Activated CD4-positive, alpha-beta T cell treated with anti-CD3 and anti-CD28 coated beads for 1 hour (primary cell): ENCODE measurements around the gene PHC2.

ENCODE experiments used
- DNase-seq: peaks from one replicate; pipeline ENCODE4 v3.0.0-alpha.2; 2020

Gene PHC2, protein sequence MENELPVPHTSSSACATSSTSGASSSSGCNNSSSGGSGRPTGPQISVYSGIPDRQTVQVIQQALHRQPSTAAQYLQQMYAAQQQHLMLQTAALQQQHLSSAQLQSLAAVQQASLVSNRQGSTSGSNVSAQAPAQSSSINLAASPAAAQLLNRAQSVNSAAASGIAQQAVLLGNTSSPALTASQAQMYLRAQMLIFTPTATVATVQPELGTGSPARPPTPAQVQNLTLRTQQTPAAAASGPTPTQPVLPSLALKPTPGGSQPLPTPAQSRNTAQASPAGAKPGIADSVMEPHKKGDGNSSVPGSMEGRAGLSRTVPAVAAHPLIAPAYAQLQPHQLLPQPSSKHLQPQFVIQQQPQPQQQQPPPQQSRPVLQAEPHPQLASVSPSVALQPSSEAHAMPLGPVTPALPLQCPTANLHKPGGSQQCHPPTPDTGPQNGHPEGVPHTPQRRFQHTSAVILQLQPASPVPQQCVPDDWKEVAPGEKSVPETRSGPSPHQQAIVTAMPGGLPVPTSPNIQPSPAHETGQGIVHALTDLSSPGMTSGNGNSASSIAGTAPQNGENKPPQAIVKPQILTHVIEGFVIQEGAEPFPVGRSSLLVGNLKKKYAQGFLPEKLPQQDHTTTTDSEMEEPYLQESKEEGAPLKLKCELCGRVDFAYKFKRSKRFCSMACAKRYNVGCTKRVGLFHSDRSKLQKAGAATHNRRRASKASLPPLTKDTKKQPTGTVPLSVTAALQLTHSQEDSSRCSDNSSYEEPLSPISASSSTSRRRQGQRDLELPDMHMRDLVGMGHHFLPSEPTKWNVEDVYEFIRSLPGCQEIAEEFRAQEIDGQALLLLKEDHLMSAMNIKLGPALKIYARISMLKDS

DNA sequence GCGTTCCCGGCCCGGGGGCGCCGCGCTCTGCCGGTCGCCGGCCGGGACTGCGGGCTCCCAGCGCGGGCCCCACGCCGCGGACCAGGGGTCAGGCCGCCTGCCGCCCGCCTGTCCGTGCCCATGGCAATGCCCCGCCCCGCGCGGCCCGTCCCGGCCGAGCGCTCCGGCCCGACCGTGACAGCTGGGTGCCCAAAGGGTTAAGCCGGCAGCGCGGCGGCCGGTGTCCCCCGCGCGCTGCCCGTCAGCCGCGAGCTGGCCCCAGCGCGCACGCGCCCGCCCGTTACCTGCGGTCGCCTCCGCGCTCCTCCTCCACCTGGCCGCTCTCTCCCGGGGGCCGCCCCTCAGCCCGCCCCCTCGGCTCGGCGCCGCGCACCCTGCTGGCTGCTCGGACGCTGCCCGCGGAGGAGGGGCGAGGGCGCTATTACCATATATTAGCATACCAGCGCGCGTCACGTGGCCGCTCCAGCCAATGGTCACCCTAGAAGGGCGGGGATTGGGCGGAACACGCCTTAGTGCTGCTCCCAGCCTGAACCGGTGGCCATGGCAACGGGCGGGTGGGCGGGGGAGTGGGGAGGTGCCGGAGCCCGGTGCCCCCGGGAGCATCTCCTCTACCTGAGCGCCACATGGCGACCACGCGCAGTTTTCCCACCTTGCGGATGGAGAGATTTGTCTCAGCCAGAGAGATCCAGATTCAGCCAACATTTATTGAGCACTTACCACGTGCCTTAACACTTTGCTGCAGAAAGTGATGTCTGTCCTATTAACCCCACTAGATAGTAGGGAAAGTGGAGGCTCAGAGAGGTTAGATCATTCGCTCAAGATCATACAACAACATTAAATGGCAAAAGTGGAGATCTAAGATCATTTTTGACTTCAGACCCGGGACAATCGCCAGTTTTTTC is at the start of gene PHC2:
TSS of gene PHC2 (minus strand) at position 404 of the 902 bp plus-strand sequence. CDS start 55,556 bp downstream, outside the sequence.
- DNase-seq: peak; percentile 85

DNA sequence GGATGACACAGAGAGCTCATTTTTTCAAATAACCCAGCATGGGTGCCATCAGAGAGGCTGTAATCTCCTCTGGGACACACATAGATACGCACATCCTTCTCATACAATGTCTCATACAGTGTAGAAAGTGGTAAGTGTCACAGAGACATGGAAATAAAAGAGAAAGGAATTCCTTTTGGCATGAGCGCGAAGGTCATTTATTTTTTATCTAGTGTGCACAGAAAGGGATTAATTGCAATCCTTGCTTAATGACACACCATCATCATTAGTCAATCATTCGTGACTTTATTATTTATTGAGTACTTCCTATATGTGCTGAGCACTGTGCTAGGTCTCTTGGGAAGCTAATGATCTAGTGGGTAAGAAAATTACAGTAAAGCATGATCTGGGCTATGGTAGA is 46.6 kb upstream of the PHC2 start:
- no peak for DNase-seq

DNA sequence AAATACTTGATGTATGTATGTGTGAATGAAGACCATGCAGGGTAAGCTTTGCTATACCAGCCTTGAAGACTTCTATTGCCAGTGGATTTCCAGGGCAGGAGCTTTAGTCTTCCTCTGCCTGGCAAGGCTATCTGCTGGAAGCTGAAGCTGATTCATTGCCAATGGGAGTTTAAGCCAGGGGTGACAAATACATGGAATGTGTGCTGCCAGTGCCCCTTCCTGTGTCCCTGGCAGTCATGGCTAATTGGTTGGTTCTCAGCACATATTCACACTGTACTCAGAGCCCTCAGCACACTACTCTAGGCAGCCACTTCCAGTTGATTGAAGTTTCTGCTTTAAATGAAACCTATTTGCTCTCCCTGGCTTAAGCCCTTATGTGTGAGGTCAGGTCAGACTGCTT is 43.0 kb upstream of the PHC2 start:
- DNase-seq: no peak

DNA sequence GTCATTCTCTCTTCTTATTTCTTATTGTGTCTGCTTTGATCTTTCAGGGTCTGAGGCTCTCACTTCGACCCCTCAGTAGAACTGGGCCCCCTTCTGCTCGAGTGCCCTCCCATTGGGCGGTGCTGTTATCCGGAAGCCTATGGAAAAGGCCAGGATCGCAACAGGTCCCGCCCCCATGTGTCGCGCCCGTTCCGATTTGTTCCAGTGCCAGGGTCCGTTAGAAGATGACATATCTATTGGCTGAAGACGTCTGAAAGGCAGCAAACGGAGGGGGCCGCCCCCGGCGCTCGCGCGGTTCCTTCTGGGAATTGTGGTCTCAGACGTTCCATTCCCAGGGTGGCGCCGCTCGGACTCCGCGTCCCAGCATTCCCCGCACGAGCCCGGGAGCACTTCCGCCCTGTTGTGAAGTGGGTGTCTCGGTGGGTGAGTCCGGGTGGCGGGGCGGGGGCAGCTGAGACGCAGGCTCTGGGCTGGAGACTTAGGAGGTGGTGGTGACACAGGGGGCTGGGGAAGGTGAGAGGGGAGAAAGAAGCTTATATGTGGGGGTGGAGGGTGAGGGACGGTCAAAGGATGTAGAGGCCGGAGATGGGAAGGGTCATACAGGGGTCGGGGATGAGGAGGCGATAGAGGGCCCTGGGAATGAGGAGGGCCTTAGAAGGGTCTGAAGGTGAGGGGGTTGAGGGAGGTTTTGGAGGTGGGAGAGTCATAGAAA is 41.5 kb upstream of the PHC2 start, which contains the start of gene ZSCAN20:
TSS of gene ZSCAN20 (plus strand) at position 377 of the 712 bp plus-strand sequence. CDS start 6,644 bp downstream, outside the sequence.
- DNase-seq: peak; percentile 76

DNA sequence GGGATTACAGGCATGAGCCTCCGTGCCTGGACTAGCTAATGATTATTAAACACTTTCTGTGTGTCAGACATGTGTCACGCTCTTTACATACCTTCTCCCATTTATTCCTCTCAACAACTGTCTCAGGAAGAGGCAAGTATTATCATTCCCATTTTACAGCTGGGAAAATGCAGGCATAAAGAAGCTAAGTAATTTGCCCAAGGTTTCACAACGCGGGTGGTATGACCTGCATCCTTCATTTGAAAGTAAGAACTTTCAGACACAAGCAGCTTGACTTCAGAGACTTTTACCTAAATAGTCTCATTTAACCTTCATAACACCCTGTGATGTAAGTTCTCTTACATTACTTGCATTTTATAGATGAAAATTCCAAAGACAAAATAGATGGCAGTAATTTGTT is 40.5 kb upstream of the PHC2 start:
- DNase-seq: no peak

DNA sequence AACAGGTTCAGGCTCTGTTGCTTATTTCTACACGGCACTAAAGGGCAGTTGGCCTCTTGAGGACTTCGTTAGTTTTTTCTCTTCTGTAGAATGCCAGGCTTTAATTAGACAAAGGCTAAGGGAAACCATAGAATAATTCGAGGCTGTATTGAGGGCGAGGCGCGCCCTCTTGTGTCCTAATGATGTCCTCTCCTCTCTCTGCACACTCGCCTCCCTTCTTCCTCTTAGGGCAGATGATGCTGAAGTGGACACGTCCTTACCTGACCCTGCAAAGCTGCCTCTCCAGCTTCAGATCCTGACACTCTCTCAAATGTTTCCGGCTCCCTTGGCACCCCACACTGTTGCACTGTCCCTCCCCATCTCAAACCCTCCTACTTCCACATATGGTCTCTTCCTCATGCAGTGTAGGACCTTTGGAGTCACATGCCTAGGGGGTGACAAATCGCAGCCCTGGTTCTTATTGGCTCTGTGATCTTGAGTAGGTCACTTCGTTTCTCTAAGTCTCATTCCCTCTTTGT is 39.7 kb upstream of the PHC2 start:
- peak; percentile 32 for DNase-seq

DNA sequence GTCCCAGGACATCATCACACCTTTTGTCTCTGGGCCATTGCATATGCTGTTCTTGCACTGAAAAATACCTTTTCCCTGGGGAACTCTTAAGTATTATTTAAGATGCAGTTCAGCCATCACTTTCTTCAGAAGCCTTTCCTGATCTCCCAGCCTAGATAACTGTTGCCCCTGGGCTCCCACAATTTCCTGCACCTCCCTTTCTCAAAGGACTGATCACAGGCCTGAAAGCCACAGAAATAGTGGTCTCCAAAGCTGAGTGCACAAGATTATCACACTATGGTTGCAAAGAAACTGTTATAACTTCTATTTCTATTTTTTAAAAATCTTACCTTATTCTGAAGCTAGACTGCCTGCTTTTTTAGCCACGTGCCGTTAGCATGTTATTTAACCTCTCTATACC is 38.8 kb upstream of the PHC2 start:
- no peak for DNase-seq

DNA sequence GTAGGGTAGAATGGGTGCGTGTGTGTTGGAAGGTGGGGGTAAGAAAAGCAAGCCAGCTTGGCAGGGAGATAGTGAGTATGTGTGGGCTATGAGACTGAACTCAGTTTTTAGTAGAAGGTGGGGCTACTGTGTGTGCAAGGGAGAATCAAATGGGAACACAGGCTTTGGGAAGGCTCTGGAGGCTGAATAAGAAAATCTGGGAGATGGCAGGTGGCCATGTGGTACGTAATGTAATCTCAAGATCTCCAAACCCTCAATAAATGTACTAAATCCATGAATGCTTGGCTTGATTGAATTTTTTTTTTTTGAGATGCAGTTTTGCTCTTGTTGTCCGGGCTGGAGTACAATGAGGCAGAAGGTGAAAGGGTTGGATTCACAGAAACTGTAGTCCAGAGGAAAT is 38.1 kb upstream of the PHC2 start:
- DNase-seq: no peak

DNA sequence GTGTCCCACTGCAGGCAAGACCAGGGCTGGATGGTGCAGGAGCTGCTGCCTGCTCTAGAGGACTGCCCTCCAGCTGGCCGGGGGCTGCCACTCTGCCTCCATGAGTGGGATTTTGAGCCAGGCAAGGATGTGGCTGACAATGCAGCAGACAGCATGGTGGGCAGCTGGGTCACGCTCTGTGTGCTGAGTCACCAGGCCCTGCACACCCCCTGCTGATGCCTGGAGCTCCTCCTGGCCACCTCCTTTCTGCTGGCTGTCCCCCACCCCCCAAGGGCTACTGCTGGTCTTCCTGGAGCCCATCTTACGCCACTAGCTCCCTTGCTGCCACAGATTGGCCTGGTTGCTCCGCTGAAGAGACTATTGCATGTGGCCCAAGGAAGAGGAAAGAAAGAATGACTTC is 37.6 kb upstream of the PHC2 start:
- DNase-seq: no peak

DNA sequence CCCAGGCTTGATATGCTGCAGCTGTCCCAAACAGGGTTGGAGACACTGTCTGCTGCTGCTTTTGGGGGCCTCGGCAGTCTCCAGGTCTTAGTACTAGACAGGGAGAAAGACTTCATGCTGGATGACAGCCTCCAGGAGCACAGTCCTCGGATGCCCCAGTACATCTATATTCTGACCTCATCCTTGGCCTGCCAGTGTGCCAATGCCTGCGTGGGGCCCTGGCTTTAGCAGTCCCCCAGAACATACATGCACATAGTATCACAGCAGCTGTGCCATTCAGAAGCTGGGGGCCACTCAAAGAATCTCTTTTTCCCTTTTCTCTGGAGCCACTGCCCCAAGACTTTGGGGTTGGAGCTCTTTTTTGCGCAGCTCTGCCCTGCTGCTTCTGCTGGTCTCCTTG is 37.1 kb upstream of the PHC2 start:
- DNase-seq: no peak

DNA sequence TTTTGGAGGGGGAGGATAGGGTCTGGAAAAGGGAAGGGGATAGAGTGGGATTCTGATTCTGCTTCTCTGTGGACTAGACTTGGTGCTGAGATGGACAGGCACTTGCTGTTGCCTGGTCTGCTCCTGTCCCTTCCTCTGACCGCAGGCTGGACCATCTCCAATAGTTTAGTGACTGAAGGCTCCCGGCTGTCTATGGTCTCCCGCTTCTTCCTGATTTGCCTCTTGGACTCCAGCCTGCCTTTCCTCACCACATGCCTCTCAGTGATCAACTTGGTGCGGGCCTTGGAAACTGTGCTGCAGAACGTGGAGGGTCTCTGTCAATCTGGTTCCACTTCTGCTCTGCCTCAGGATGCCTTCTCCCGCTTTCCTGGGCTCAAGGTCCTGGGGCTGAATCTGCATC is 35.3 kb upstream of the PHC2 start:
- DNase-seq: no peak

DNA sequence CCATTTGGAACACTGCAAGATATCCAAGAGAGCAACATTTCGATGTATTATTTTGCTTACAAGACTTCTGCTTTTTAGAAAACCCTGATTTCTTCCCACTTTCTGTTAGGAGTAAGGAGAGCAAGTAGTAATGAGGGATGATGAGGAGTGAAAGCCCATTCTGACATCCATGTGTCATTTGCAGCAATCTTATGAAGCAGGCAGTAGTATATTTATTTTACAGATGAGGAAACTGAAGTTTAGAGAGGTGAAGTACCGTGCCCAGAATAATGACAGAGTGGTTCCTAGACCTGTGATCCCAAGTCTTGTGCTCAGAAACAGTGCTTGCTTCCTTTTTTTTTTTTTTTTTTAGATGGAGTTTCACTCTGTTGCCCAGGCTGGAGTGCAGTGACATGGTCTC is 34.4 kb upstream of the PHC2 start:
- DNase-seq: no peak

DNA sequence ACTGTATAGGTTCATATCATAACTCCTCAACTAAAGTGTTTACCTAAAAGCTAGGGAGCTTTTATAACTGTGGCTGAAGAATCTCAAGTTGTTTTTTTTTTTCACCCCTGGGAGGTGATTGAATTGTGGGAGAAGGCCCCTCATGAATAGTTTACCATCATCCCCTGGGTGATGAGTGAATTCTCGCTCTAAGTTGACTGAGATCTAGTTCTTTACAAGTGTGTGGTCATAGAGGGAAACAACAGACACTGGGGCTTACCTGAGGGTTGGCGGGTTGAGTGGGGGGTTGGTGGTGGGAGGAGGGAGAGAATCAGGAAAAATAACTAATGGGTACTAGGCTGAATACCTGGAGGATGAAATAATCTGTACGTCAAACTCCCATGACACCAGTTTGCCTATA is 33.7 kb upstream of the PHC2 start:
- no peak for DNase-seq

DNA sequence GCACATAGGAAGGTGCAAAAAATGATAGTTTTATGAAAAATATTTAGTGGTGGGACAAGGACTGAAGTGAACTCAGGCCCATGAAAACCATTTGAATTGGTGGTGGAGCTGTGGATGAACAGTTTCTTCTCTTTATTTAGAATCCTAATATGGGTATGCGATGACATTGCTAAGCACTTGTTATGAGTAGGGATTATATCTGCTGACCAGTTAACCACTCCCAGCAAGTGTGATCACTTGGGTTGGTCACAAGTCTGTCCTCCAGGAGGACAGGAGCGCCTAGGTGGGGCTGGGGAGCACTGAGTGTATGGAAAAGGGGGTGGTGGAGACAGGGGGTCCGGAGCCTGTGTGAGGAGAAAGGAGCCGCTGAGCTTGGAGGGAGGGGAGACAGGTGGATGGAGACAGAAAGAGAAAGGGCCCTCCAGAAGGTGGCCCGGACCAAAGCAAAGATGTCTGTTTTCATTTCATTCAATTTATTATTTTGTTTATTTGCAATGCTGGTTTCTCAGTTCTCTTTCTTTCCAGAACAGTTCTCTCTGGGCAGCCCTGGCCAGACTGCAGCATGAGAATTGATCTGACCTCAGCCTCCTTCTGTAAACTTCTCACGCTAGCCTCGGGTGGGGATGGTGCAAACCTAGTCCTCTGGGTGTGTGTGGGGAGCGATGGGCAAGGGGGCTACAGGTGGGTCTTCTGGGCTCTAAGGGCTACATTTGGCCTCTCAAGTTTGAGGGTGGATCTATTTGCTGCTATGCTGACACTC is 31.7 kb upstream of the PHC2 start:
- no peak for DNase-seq

DNA sequence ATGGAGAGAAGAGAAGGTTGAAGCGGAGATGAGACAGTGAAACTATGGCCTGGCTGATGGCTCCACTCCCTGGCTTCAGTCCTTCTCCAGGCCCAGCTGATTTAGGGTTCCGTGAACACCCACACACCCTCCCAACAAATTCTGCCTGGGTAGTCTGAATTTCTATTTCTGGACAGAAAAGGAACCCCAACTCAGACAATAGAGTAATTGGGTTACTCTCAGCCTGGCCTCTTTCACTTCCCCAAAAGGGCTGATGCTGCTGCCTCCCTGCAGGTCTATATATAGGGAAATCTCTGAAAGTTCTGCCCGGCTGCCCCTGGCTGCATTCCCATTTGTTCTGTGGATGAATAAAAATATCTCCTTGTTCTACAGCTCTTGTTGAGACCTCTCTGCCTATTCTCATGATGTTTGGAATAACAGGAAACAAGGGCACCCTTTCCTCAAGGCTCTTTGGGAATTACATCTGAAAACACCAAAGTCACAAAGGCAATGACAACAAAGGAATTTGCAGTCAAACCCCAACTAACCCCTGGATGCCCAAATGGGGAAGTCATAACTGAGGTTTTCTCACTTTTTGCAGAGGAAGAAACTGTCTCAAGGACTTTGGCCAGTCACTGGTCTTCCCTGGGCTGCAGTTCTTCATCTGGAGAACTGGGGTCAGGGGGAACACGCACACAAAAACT is 30.2 kb upstream of the PHC2 start:
- DNase-seq: no peak

DNA sequence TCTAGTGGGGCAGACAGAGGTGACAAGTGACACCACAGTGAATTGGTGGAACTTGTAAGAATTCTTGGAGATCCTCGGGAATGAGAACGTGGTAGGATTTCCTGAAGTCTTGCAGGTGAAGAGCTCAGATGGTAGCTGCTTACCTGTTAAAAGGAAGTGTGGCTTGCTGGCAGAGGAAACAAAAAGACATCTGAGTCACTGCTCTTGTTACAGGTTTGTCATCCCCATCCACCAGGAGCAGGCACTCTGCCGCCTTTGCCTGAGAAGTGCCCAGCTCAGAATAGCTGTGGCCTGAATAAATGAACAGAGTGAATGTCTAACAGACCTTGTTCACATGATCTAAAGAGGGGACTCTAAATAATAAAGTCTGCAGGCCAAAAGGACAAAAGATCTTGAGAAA is 29.2 kb upstream of the PHC2 start:
- DNase-seq: no peak

DNA sequence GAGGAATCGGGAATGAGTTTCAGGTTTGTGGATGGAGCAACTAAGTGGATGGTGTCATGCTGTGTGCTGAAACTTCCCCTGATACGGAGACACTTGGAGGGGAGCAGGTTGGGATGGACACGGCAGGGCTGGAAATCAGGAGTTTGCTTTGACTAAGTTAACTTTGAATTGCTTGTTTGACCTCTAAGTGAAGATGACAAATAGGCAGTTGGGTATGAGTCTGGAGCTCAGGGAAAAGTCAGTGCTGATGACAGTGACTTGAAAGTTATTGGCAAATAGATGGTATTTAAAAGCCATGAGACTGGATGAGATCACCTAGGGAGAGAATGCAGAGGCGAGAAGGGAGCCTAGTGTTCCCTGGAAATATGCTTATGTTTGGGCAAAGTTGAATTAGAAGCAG is 28.8 kb upstream of the PHC2 start:
- DNase-seq: no peak

DNA sequence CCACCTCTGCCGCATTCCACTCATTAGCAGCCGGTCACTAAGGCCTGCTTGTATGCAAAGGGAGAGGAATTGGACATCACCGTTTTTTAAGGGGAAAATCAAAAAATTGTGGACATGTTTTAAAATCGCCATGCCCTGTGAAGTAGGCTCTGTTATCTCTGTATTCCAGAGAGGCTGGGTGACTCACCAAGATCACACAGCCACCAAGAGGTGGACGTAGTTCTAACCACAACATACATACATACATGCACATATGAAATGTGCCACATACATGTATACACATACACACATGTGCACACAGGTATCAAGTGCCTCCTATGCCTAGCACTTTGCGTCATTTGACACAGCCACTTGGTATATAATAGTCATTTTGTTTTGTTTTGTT is 25.6 kb upstream of the PHC2 start:
- DNase-seq: no peak

DNA sequence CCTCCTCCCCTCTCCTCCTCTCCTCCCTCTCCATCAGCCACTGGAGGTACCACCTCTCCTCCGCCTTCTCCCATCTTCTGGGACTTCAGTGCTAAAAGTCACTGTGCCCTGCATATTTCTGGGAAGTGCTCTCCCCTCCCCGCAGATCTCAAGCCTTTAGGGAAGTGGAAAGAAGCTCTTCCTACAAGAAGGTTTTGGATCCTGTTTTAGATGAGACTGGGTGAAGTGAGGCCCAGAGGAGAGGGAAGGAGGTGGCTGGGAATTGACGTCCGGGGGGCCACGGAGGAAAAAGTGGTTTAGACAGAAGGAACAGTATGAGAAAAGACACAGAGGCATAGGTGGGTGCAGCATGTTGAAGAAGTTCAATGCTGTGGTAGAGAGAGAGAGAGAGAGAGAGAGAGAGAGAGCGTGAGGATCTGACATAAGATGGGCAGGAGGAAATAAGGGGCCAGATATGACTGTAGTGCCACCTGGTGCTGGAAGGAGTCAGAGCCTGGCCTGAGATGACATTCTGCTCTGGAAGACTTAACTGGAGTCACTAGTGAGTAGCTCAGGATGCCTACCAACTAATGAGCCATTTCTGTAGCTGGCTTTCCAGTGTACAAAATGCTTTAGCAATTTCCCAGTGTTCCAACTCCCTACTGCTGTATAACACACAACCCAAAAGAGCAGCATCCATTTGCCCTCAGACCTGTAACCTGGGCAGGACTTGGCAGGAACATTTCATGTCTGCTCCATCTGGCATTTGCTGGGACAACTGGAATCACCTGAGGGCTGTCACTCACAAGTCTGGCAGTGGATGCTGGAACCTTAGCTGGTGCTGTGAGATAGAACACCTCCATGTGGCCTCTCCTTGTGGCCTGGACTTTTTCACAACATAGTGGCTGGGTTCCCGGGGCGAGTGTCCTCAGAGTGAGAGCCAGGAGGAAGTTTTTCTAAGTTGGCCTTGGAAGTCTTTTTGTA is 24.9 kb upstream of the PHC2 start:
- no peak for DNase-seq
